Measurements from ENCODE around the gene SNRPB. TPM values are rescaled to one million over a fixed set of nuclear protein-coding genes. Genes with fewer than 3 reads are reported as not detected.

The SNRPB gene
- polyA plus RNA-seq, 3 donors, result 136 to 213 (median 183) TPM

- H3K4me2 ChIP-seq (replicated peaks; ENCODE audit: extremely low read depth, low read length, poor library complexity, severe bottlenecking), result no peak overlapping the region
- H3K4me3 Mint-ChIP-seq, result no peak overlapping the region
- no peak for TF ChIP-seq CTCF (IDR thresholded peaks at IDR 0.05)
- no peaks in the 10 kb centered on the region for H3K36me3 ChIP-seq (replicated peaks in 1 of 2; ENCODE audit: control insufficient read depth in 1 of 2, insufficient read depth in 2 of 2, low read length in 2 of 2)
- no peaks in the 10 kb centered on the region for H4K20me1 ChIP-seq (ENCODE audit: insufficient read depth, low read length)
- no peaks in the 10 kb centered on the region for H3K79me2 ChIP-seq (ENCODE audit: insufficient read depth, low read length)
- H3K9me3 Mint-ChIP-seq, result peaks cover 0 to 6% (median 0%) of the 10 kb centered on the region in 7 donors
- no peak overlapping the region for H3K4me3 ChIP-seq (replicated peaks in 1 of 3; ENCODE audit: low read depth in 2 of 3, low read length in 3 of 3)
- DNase-seq, result no peak
- no peak overlapping the region for H3K27ac ChIP-seq (ENCODE audit: low read depth in 1 of 2, low read length in 2 of 2)
- no peak overlapping the region for H3K27ac Mint-ChIP-seq
- H3K4me1 ChIP-seq (ENCODE audit: control insufficient read depth in 1 of 2, insufficient read depth in 2 of 2, low read length in 2 of 2), result no peaks in the 10 kb centered on the region
- no peak overlapping the region for H3K9ac ChIP-seq (ENCODE audit: insufficient read depth, low read length, poor library complexity, severe bottlenecking)
- WGBS (ENCODE audit: insufficient coverage), result no CpG with 5 or more reads among the region's 1 CpG
- H3K27me3 ChIP-seq (ENCODE audit: control insufficient read depth in 2 of 2, insufficient read depth in 2 of 2, low read length in 2 of 2), result peaks cover 5 to 9% of the 10 kb centered on the region in 2 donors
- intact Hi-C loops (cut with micrococcal nuclease), result no loop called here
- H3K9me3 ChIP-seq (replicated peaks in 1 of 2; ENCODE audit: control insufficient read depth in 1 of 2, insufficient read depth in 1 of 2, low read length in 2 of 2), result peaks cover 0 to 4% of the 10 kb centered on the region in 2 donors
- H3K36me3 Mint-ChIP-seq, result no peaks in the 10 kb centered on the region
- peaks cover 5 to 23% (median 14%) of the 10 kb centered on the region in 3 donors for H3K27me3 Mint-ChIP-seq (ENCODE audit: low read depth in 3 of 3)
- no peaks in the 10 kb centered on the region for H3K4me1 Mint-ChIP-seq
- H2AFZ ChIP-seq (ENCODE audit: insufficient read depth, low read depth, low read length, poor library complexity, severe bottlenecking), result no peak overlapping the region
Measured at GRCh38 chr20:2420510-2420909, 50.1 kb downstream of the SNRPB start.

GRCh38 chr20:2418388-2418787 is 52.2 kb downstream of the SNRPB start:
- peaks cover 5 to 29% (median 15%) of the 10 kb centered on the region in 3 donors for H3K27me3 Mint-ChIP-seq (ENCODE audit: low read depth in 3 of 3)
- Histone ChIP-seq H2AFZ (ENCODE audit: insufficient read depth, low read depth, low read length, poor library complexity, severe bottlenecking) (no peak overlapping the region), H3K9me3 (replicated peaks in 1 of 2; ENCODE audit: control insufficient read depth in 1 of 2, insufficient read depth in 1 of 2, low read length in 2 of 2) (no peaks in the 10 kb centered on the region), H3K27me3 (ENCODE audit: control insufficient read depth in 2 of 2, insufficient read depth in 2 of 2, low read length in 2 of 2) (peaks cover 2 to 8% of the 10 kb centered on the region in 2 donors), H3K79me2 (ENCODE audit: insufficient read depth, low read length) (no peaks in the 10 kb centered on the region), H3K4me3 (replicated peaks in 1 of 3; ENCODE audit: low read depth in 2 of 3, low read length in 3 of 3) (no peak overlapping the region), H3K9ac (ENCODE audit: insufficient read depth, low read length, poor library complexity, severe bottlenecking) (no peak overlapping the region), H3K27ac (ENCODE audit: low read depth in 1 of 2, low read length in 2 of 2) (no peak overlapping the region), H3K36me3 (replicated peaks in 1 of 2; ENCODE audit: control insufficient read depth in 1 of 2, insufficient read depth in 2 of 2, low read length in 2 of 2) (no peaks in the 10 kb centered on the region), H3K4me1 (ENCODE audit: control insufficient read depth in 1 of 2, insufficient read depth in 2 of 2, low read length in 2 of 2) (no peaks in the 10 kb centered on the region), H3K4me2 (replicated peaks; ENCODE audit: extremely low read depth, low read length, poor library complexity, severe bottlenecking) (no peak overlapping the region), H4K20me1 (ENCODE audit: insufficient read depth, low read length) (no peaks in the 10 kb centered on the region)
- intact Hi-C loops (cut with micrococcal nuclease), result no loop called here
- H3K36me3 Mint-ChIP-seq, result no peaks in the 10 kb centered on the region
- TF ChIP-seq CTCF (IDR thresholded peaks at IDR 0.05), result no peak
- no peak overlapping the region for H3K4me3 Mint-ChIP-seq
- no peaks in the 10 kb centered on the region for H3K4me1 Mint-ChIP-seq
- H3K27ac Mint-ChIP-seq, result no peak overlapping the region
- H3K9me3 Mint-ChIP-seq, result peaks cover 0 to 3% (median 0%) of the 10 kb centered on the region in 7 donors
- DNase-seq, result no peak
- WGBS (ENCODE audit: insufficient coverage), result 71% methylated on average over 2 of the region's 2 CpGs

Data from CD14-positive monocyte (primary cell).